Stomach (tissue), 9 donors: ENCODE results near the gene CLTC. TPM values are rescaled to one million over a fixed set of nuclear protein-coding genes. Genes with fewer than 3 reads are reported as not detected.
A peak's percentile ranks its signal among the peaks of the same experiment; 100 is the strongest.

ENCODE experiments used
- DNase-seq, 2 donors: peaks; one replicate each; pipeline versions ENCODE4 v3.0.0 to v3.0.0-alpha.2; 2013 to 2019
- H3K27ac ChIP-seq, 5 donors: fragments of 200-600 bp in 4 of 5; sonication (generic) in 4 of 5; one replicate each; pipeline ENCODE4 v1.5.1; 2013 to 2019; ENCODE audit warnings: mild to moderate bottlenecking in 1 of 5, moderate library complexity in 1 of 5
- H3K27me3 ChIP-seq, 3 donors: fragments of 200-600 bp; sonication (generic); one replicate each; pipeline ENCODE4 v1.5.1; 2017 to 2019; ENCODE audit warnings: mixed run types in 1 of 3
- H3K36me3 ChIP-seq, 4 donors: fragments of 200-600 bp; sonication (generic); 1 replicate in 3 of 4; 2 replicates in 1 of 4; pipeline ENCODE4 v1.5.1; 2016 to 2019
- H3K4me1 ChIP-seq, 4 donors: fragments of 200-600 bp; sonication (generic); one replicate each; pipeline ENCODE4 v1.5.1; 2016 to 2019
- H3K4me3 ChIP-seq, 4 donors: fragments of 200-600 bp; sonication (generic) in 3 of 4; one replicate each; pipeline ENCODE4 v1.5.1; 2016 to 2019; ENCODE audit warnings: mild to moderate bottlenecking in 1 of 4
- H3K9me3 ChIP-seq, 4 donors: fragments of 200-600 bp; sonication (generic); one replicate each; pipeline ENCODE4 v1.5.1; 2016 to 2019
- EP300 ChIP-seq: sonication (generic); formaldehyde crosslinking; IDR thresholded peaks from one replicate; pipeline ENCODE4 v1.6.1; 2017; ENCODE audit warnings: antibody characterized with exemption
- POLR2A ChIP-seq, 4 donors: fragments of 450-650 bp; IDR thresholded peaks; one replicate each; pipeline ENCODE4 v1.6.1; 2016; ENCODE audit warnings: antibody characterized with exemption in 4 of 4, control low read depth in 2 of 4, mild to moderate bottlenecking in 1 of 4, moderate library complexity in 1 of 4
- POLR2AphosphoS5 ChIP-seq, 3 donors: sonication (generic); formaldehyde crosslinking; IDR thresholded peaks; one replicate each; pipeline ENCODE4 v1.6.1; 2016; ENCODE audit warnings: antibody characterized with exemption in 3 of 3
- WGBS, 5 donors: extraction: QIAGEN DNeasy Blood & Tissue Kit in 3 of 5; methylation state at CpG; one replicate each; pipeline versions ENCODE4 v1.1.5 to v1.1.7; 2013 to 2018; 5-methylcytosine and 5-hydroxymethylcytosine counted together
- intact Hi-C: fragments of 100-400 bp; cut with DNase I; formaldehyde crosslinking; loops from one replicate; pipeline ENCODE4 v1.15.1; 2023; ENCODE audit warnings: low total_unique reads
- polyA plus RNA-seq, 3 donors: library from polyadenylated mRNA; stranded (reverse); fragments of 200-250 nt; gene quantifications; one replicate each; pipeline ENCODE4 v1.2.3, GENCODE V29; 2013
- total RNA-seq, 5 donors: library from RNA; depleted of rRNA; stranded (reverse); fragments of >200 nt; gene quantifications; one replicate each; pipeline versions ENCODE4 v1.1.0 to v1.2.3, GENCODE V29; 2014 to 2016
- TF ChIP-seq, protein P1 (sequence below), 7 experiments: fragments of 450-650 bp in 4 of 7; fragments of 200-600 bp in 3 of 7; sonication (generic) in 3 of 7; IDR thresholded peaks; one replicate each; pipeline ENCODE4 v1.5.1; 2016 to 2019; ENCODE audit warnings: antibody characterized with exemption in 7 of 7, control low read depth in 2 of 7, mild to moderate bottlenecking in 1 of 7
- donor health status: healthy with polysubstance abuse.
- donor health status: Bipolar disorder and iron deficiency.
- donor health status: healthy.

The CLTC gene
- total and polyA plus RNA-seq, 8 donors, result 38.5 to 363 (median 135) TPM

DNA sequence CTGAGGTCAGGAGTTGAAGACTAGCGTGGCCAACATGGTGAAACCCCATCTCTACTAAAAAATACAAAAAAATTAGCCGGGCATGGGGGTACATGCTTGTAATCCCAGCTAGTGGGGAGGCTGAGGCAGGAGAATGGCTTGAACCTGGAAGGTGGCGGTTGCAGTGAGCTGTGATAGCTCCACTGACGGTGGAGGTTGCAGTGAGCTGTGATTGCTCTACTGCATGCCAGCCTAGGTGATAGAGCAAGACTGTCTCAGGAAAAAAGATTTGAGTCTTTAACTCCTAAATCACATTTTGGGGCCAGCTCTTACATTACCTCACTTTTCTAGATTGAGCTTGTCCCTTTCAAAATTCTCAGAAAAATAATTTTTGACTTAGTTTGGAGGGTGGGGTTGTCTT is 102.9 kb downstream of the CLTC start:
- WGBS, 5 donors, result 83 to 90% (median 88%) methylated on average over 4 of the region's 4 CpGs
- Histone ChIP-seq H3K36me3 (no peaks in the 10 kb centered on the region), H3K9me3 (no peaks in the 10 kb centered on the region), H3K27ac (peak overlapping the region in 4 of 5 donors; percentile 33 to 85 (median 58)), H3K4me1 (peaks cover 29 to 68% (median 46%) of the 10 kb centered on the region in 4 donors), H3K4me3 (no peak overlapping the region), H3K27me3 (no peaks in the 10 kb centered on the region)
- DNase-seq, result no peak
- no peak for TF ChIP-seq POLR2A (IDR thresholded peaks at IDR 0.05)
- TF ChIP-seq, protein P1, sequence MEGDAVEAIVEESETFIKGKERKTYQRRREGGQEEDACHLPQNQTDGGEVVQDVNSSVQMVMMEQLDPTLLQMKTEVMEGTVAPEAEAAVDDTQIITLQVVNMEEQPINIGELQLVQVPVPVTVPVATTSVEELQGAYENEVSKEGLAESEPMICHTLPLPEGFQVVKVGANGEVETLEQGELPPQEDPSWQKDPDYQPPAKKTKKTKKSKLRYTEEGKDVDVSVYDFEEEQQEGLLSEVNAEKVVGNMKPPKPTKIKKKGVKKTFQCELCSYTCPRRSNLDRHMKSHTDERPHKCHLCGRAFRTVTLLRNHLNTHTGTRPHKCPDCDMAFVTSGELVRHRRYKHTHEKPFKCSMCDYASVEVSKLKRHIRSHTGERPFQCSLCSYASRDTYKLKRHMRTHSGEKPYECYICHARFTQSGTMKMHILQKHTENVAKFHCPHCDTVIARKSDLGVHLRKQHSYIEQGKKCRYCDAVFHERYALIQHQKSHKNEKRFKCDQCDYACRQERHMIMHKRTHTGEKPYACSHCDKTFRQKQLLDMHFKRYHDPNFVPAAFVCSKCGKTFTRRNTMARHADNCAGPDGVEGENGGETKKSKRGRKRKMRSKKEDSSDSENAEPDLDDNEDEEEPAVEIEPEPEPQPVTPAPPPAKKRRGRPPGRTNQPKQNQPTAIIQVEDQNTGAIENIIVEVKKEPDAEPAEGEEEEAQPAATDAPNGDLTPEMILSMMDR (IDR thresholded peaks at IDR 0.05), result no peak
- no peak for TF ChIP-seq POLR2AphosphoS5 (IDR thresholded peaks at IDR 0.05)
- TF ChIP-seq EP300, result no peak
- intact Hi-C loops, result no loop called here

DNA sequence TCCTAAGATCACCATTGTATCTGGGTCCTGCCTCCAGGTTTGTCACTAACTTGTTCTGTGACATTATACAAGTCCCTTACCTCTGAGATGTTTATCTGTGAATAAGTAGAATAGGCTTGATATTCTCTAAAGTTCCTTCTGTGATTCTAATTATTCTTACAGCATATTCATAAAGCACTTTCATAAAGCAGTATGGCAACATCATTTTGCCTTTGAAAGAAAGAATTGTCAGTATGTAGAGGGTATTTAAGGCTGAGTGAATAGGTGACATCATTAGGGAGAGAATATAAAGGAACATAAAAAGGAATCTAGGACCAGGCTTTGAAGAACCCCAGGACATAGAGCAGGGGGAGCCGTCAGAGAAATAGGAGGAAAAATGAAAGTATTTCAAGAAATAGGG is 103.3 kb downstream of the CLTC start:
- Histone ChIP-seq H3K27me3 (no peaks in the 10 kb centered on the region), H3K9me3 (no peaks in the 10 kb centered on the region), H3K4me3 (no peak overlapping the region), H3K4me1 (peaks cover 32 to 72% (median 48%) of the 10 kb centered on the region in 4 donors), H3K27ac (peak overlapping the region in 4 of 5 donors; percentile 33 to 85 (median 58)), H3K36me3 (no peaks in the 10 kb centered on the region)
- DNase-seq, result no peak
- intact Hi-C loops, result no loop called here
- 20 to 28% (median 25%) methylated on average over 1 of the region's 1 CpG for WGBS, 5 donors
- TF ChIP-seq POLR2AphosphoS5 (IDR thresholded peaks at IDR 0.05), result no peak
- TF ChIP-seq, protein P1 (IDR thresholded peaks at IDR 0.05), result no peak
- no peak for TF ChIP-seq EP300
- TF ChIP-seq POLR2A (IDR thresholded peaks at IDR 0.05), result no peak

DNA sequence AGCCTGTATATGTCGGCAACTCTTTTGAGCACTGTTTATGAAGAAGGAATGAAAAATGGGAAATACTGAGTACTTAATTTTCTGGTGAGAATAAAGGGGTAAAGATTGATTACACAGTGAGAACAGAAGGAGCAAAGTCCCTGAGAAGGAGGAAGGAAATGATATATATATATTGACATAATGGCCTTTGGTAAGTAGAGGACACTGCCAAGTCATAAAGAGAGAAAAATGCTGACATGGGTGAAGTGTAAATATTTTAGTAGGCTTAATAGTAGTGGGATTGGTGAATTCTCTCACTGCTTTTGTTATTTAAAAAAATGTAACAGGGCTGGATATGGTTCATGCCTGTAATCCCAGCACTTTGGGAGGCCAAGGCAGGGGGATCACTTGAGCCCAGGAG is 103.9 kb downstream of the CLTC start:
- no peak overlapping the region for H3K4me3 ChIP-seq
- WGBS, 5 donors, result 28 to 39% (median 32%) methylated on average over 1 of the region's 1 CpG
- H3K4me1 ChIP-seq, result peaks cover 36 to 78% (median 53%) of the 10 kb centered on the region in 4 donors

DNA sequence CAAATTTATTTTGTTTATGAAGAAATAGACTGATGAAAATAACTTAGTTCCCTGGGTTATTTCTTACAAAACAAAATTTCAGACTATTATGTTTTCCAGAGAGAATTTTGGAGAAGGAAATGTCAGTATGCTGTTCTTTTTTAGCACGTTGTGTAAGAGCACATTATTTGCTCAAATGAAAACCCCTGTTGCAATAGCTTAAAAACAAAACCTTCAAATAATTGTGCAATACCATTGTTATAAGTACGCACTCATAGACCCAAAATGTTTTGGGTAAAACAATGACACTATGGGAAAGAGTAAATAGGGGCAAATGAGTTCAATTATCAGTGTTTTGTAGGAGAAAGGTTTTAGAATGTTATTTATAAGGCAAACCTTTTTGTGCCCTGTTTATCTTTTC is 106.0 kb downstream of the CLTC start:
- intact Hi-C loops, result no loop called here
- no peaks in the 10 kb centered on the region for H3K36me3 ChIP-seq
- DNase-seq, result no peak
- TF ChIP-seq POLR2AphosphoS5 (IDR thresholded peaks at IDR 0.05), result no peak
- no peak for TF ChIP-seq EP300
- no peak for TF ChIP-seq POLR2A (IDR thresholded peaks at IDR 0.05)
- TF ChIP-seq, protein P1 (IDR thresholded peaks at IDR 0.05), result no peak
- no peaks in the 10 kb centered on the region for H3K9me3 ChIP-seq
- WGBS, 5 donors, result 20 to 58% (median 30%) methylated on average over 2 of the region's 2 CpGs
- peaks cover 38 to 82% (median 55%) of the 10 kb centered on the region in 4 donors for H3K4me1 ChIP-seq
- no peaks in the 10 kb centered on the region for H3K27me3 ChIP-seq
- H3K27ac ChIP-seq, result peak overlapping the region in 4 of 5 donors; percentile 38 to 85 (median 52)
- H3K4me3 ChIP-seq, result no peak overlapping the region

More for the DNA sequence above, 103.9 kb downstream of the CLTC start:
- intact Hi-C loops, result no loop called here
- TF ChIP-seq POLR2A (IDR thresholded peaks at IDR 0.05) (no peak), POLR2AphosphoS5 (IDR thresholded peaks at IDR 0.05) (no peak), EP300 (no peak)
- TF ChIP-seq, protein P1 (IDR thresholded peaks at IDR 0.05), result no peak
- Histone ChIP-seq H3K36me3 (no peaks in the 10 kb centered on the region), H3K27ac (peak overlapping the region; percentile 33 to 85 (median 60)), H3K9me3 (no peaks in the 10 kb centered on the region), H3K27me3 (no peaks in the 10 kb centered on the region)
- peak in 1 of 2 donors; percentile 45 for DNase-seq
